Upper lobe of left lung (tissue), 4 donors: ENCODE results near the gene CDH20.

Source experiments
- POLR2A ChIP-seq, 4 donors: fragments of 450-650 bp; IDR thresholded peaks; one replicate each; pipeline ENCODE4 v1.5.1; 2016 to 2017; ENCODE audit warnings: antibody characterized with exemption in 4 of 4, mild to moderate bottlenecking in 2 of 4
- TF ChIP-seq, protein P1 (sequence below), 6 experiments: fragments of 450-650 bp in 4 of 6; fragments of 200-600 bp in 2 of 6; sonication (generic) in 2 of 6; IDR thresholded peaks; one replicate each; pipeline ENCODE4 v1.5.1; 2016 to 2019; ENCODE audit warnings: antibody characterized with exemption in 6 of 6

DNA sequence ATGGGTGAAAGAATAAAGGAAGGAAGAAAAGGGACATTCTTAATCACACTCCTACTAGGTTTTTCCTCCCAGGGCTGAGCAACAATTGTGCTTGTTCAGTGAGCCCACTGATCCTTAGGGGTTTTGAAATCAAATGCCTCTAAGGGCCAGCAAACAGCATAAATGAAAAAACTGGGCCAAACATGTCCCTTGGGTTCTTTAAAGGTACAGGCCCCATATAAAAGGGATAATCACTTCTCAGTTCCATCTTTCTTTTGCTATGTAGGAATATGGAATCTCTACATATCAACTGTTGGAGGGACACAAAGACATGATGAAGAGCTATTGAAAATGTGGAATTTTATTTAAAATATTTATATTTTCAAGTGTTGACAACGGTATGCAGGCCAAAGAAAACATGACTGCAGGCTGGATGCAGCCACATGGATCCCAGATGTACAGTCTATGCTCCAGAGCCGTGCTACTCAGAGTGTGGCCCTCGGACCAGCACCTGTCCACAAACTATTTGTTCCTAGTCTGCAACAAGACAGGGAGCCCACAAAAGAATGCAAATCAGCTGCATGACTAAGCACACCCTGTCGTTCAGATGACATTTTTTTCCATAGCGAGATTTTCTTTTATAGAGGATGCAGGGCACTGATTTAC is 110.0 kb downstream of the CDH20 start:
- TF ChIP-seq, protein P1, sequence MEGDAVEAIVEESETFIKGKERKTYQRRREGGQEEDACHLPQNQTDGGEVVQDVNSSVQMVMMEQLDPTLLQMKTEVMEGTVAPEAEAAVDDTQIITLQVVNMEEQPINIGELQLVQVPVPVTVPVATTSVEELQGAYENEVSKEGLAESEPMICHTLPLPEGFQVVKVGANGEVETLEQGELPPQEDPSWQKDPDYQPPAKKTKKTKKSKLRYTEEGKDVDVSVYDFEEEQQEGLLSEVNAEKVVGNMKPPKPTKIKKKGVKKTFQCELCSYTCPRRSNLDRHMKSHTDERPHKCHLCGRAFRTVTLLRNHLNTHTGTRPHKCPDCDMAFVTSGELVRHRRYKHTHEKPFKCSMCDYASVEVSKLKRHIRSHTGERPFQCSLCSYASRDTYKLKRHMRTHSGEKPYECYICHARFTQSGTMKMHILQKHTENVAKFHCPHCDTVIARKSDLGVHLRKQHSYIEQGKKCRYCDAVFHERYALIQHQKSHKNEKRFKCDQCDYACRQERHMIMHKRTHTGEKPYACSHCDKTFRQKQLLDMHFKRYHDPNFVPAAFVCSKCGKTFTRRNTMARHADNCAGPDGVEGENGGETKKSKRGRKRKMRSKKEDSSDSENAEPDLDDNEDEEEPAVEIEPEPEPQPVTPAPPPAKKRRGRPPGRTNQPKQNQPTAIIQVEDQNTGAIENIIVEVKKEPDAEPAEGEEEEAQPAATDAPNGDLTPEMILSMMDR (IDR thresholded peaks at IDR 0.05) = no peak
- no peak for TF ChIP-seq POLR2A (IDR thresholded peaks at IDR 0.05)
